DMS114 treated with DMSO at 0.1 percent for 48 hours (cell line): ENCODE data around the gene INHBA.

Source experiments
- DNase-seq: peaks from one replicate; lab custom pipeline; 2025; ENCODE audit not compliant: unreplicated experiment; lab: John Stamatoyannopoulos, UW

INHBA gene

GRCh38 chr7:41711283-41712064 is 8.6 kb upstream of the INHBA start:
- DNase-seq = no peak

- no peak for DNase-seq
Measured at GRCh38 chr7:41710838-41711237, 7.9 kb upstream of the INHBA start.

- DNase-seq = no peak
Measured at GRCh38 chr7:41709621-41710020, 6.7 kb upstream of the INHBA start.

- DNase-seq = no peak
Measured at GRCh38 chr7:41708581-41709358, 5.9 kb upstream of the INHBA start.

GRCh38 chr7:41706228-41706930 is 3.5 kb upstream of the INHBA start:
- no peak for DNase-seq

- peak; percentile 51 for DNase-seq
Measured at GRCh38 chr7:41705109-41705901, 2.4 kb upstream of the INHBA start.

GRCh38 chr7:41701068-41701941 is 1.6 kb downstream of the INHBA start:
- DNase-seq = no peak

GRCh38 chr7:41700044-41700471 is 2.8 kb downstream of the INHBA start:
- DNase-seq = no peak

- DNase-seq = no peak
Measured at GRCh38 chr7:41699516-41699915, 3.4 kb downstream of the INHBA start.

- DNase-seq = no peak
Measured at GRCh38 chr7:41698726-41699125, 4.2 kb downstream of the INHBA start.

GRCh38 chr7:41698114-41698513 is 4.8 kb downstream of the INHBA start:
- no peak for DNase-seq

- DNase-seq = peak; percentile 8
Measured at GRCh38 chr7:41696323-41696916, 6.5 kb downstream of the INHBA start.

GRCh38 chr7:41695661-41696322 is 7.1 kb downstream of the INHBA start:
- DNase-seq = no peak

- DNase-seq = no peak
Measured at GRCh38 chr7:41694495-41694894, 8.4 kb downstream of the INHBA start.

- no peak for DNase-seq
Measured at GRCh38 chr7:41693150-41693997, 9.5 kb downstream of the INHBA start.

- no peak for DNase-seq
Measured at GRCh38 chr7:41692251-41692650, 10.6 kb downstream of the INHBA start.

GRCh38 chr7:41691286-41692190 is 11.4 kb downstream of the INHBA start:
- no peak for DNase-seq
